Fibroblast of villous mesenchyme (primary cell): Measurements from ENCODE around the gene KCNT2. TPM values are rescaled to one million over a fixed set of nuclear protein-coding genes. Genes with fewer than 3 reads are reported as not detected.
"Not testable (repeated sequence)": the region's sequence is repeated elsewhere in the genome, so short reads cannot be mapped to it uniquely, and the experiment has no call there.

Experiments
- DNase-seq: peaks from one replicate; pipeline ENCODE4 v3.0.0-alpha.2; 2010; ENCODE audit warnings: low read depth
- H3K4me3 ChIP-seq: 2 replicates; pipeline ENCODE4 v1.5.1; 2011; ENCODE audit warnings: low read depth, mild to moderate bottlenecking, low read length
- total RNA-seq: library from RNA; depleted of rRNA; stranded (reverse); fragments of >200 nt; gene quantifications from 2 replicates; pipeline ENCODE4 v1.2.3, GENCODE V29; 2012
- TF ChIP-seq, protein P1 (sequence below): IDR thresholded peaks from 2 replicates; pipeline ENCODE4 v1.5.1; 2012; ENCODE audit warnings: low read depth, mild to moderate bottlenecking, low read length; ENCODE audit not compliant: insufficient read depth

Gene KCNT2
- total RNA-seq, 1 donor, result 7.3 TPM

DNA sequence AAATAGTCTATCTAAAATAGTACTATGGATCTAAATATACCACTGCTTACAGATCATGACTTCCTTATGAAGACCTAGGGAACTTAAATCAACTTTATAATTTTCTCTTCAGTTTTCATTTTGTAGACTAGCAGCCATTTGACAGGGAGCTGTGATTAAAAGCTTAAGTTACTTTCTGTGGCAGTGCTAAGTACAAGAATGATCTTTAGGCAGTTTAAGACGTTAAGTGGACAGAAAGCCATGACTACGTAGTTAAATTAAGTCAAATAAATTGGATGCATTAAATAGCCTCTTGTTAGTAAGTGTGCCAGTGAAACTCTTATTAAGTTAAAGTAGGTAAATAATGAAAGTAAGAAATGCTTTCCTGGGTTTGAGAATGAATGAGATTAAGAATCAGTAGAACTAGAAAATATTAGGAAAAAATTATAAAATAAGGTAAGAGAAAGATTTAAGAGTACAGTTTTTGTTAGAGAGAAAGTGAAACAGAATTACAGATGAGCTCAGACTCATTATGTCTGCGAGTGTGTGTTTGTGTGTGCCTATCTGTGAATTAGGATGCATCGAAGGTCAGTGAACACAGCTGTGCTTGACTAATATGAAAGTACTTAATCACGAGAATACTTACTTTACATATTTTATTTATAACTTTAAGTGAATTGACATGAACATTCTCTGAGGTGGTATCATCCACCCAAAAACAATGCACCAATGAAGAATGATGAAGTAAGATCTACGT is 336.9 kb downstream of the KCNT2 start:
- H3K4me3 ChIP-seq, result no peak overlapping the region
- DNase-seq, result no peak
- TF ChIP-seq, protein P1, sequence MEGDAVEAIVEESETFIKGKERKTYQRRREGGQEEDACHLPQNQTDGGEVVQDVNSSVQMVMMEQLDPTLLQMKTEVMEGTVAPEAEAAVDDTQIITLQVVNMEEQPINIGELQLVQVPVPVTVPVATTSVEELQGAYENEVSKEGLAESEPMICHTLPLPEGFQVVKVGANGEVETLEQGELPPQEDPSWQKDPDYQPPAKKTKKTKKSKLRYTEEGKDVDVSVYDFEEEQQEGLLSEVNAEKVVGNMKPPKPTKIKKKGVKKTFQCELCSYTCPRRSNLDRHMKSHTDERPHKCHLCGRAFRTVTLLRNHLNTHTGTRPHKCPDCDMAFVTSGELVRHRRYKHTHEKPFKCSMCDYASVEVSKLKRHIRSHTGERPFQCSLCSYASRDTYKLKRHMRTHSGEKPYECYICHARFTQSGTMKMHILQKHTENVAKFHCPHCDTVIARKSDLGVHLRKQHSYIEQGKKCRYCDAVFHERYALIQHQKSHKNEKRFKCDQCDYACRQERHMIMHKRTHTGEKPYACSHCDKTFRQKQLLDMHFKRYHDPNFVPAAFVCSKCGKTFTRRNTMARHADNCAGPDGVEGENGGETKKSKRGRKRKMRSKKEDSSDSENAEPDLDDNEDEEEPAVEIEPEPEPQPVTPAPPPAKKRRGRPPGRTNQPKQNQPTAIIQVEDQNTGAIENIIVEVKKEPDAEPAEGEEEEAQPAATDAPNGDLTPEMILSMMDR, result no peak

DNA sequence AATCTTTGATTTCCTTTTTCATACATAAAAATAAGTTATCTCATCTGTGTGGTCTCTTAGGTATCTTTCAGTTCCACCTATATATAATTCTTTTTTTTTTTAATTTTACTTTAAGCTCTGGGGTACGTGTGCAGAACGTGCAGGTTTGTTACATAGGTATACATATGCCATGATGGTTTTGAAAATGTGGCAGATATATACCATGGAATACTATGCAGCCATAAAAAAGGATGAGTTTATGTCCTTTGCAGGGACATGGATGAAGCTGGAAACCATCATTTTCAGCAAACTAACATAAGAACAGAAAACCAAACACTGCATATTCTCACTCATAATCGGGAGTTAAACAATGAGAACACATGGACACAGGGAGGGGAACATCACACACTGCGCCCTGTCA is 345.2 kb downstream of the KCNT2 start:
- H3K4me3 ChIP-seq, DNase-seq: not testable (repeated sequence)

DNA sequence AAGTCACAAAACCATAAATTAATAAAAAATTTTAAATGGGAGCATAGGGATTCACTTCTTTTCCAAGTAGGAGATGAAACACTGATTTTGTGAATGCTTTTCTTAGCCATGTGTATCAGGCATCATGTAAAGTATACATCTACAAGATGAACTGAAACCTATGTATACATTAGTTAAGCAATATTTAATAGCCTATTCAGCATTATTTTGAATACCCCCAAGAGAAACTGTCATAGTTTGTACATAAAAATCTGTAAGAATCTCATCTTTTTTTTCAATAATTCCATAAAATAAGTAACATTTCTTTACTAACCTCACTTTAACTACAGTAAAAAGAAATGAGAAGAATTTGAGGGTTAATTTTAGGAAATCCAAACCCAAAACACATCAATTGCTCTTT is 348.0 kb downstream of the KCNT2 start:
- TF ChIP-seq, protein P1, result no peak
- DNase-seq, result no peak
- H3K4me3 ChIP-seq, result no peak overlapping the region

DNA sequence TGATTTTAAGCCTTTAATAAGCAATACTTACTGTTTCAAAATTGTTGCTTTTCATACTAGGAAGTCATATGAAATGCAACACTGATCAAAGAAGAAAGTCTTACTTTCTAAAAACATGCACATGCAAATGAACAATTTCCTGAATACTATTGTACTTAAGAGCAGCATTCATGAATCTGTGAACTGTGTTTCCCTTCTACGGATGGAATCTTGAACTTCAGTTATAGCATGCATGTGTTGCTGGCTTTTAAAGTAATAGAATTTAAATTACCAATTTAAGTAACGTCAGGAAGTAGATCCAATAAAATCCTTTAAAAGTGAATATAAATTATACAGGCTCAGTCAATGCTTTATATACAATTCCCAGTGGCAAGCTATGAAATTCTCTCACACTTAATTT is 348.9 kb downstream of the KCNT2 start:
- H3K4me3 ChIP-seq, result no peak overlapping the region
- DNase-seq, result no peak
- TF ChIP-seq, protein P1, result no peak

DNA sequence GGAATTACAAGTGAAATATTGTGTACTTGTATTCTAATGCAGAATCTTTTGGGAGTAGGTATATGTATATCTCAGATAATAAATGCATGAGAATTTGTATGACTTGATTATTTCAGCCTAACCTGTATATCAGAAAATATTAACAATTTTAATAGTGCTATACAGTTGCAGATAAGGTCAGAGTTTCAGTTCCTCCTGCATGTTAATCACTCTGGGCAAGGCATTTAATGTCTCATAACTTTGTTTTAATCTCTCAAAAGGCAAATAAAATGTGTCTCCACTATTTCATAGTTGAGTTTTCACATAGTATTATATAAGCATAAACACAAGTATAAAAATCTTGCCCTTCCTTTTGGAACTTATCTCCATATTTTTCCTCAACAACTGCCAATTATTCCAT is 352.5 kb downstream of the KCNT2 start:
- DNase-seq, result no peak
- H3K4me3 ChIP-seq, result no peak overlapping the region
- TF ChIP-seq, protein P1, result no peak

DNA sequence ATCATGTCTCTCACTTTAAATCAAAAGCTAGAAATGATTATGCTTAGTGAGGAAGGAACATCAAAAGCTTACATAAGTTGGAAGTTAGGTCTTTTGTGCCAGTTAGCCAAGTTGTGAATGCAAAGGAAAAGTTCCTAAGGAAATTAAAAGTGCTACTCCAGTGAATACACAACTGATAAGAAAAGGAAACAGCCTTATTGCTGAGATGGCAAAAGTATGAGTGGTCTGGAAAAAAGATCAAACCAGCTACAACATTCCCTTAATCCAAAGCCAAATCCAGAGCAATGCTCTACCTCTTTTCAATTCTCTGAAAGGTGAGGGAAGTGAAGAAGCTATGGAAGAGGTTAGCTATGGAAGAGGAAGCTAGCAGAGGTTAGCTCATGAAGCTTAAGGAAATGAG is 378.7 kb downstream of the KCNT2 start:
- no peak overlapping the region for H3K4me3 ChIP-seq
- TF ChIP-seq, protein P1, result no peak
- no peak for DNase-seq

DNA sequence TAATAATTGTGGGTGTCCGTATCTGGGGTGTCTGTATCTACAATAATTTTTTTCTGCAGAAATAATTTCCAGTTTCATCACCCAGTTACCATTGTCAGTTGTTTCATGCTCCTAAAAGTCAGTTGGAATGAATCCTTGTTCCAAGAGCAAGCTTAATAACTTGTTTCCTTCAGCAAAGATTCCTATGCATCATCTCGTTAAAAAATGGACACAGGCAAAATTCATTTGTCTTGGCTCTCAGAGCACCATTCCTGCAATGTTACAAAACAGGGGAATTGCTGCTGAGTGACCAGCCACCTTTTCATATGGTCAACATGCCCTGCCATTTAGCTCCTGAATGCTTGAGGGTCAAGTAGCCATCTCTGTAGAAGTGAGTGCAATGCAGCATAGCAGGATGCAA is 393.4 kb downstream of the KCNT2 start:
- no peak overlapping the region for H3K4me3 ChIP-seq
- no peak for DNase-seq
- TF ChIP-seq, protein P1, result no peak
